A549 treated with DMSO at 1 μM for 4 hours (cell line): ENCODE results near the gene CDKN1C. TPM values are rescaled to one million over a fixed set of nuclear protein-coding genes. Genes with fewer than 3 reads are reported as not detected.

Source experiments
- total RNA-seq: library from RNA; stranded (reverse); fragments of 200-300 nt; extraction: Qiagen RNA extraction; gene quantifications from 5 replicates; pipeline ENCODE4 v1.2.3, GENCODE V29; 2022; ENCODE audit warnings: low read depth

The CDKN1C gene
- 0.58 to 0.76 TPM (median 0.66 TPM) in 5 replicates for total RNA-seq

DNA sequence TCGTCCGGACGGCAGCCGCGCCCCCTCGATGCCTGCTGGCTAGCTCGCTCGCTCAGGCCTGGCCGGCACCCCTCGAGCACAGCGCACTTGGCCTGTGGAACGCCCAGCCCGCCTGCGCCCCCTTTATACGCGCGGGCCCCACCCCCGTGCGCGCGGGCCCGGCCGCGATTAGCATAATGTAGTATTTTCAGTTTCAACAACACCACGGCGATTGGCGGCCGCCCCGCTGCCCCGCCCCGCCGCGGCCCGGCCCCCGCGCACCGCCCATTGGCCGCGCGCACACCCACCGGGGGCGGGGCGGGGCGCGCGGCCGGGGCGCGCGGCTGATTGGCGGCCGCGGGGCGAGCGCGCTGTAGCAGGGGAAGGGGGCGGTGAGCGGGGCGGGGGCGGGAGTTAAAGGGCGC lies at the start of gene CDKN1C:
Gene CDKN1C, minus strand, starts transcription at position 98 of the 404 bp plus-strand sequence. CDS start 319 bp downstream, outside the sequence.

DNA sequence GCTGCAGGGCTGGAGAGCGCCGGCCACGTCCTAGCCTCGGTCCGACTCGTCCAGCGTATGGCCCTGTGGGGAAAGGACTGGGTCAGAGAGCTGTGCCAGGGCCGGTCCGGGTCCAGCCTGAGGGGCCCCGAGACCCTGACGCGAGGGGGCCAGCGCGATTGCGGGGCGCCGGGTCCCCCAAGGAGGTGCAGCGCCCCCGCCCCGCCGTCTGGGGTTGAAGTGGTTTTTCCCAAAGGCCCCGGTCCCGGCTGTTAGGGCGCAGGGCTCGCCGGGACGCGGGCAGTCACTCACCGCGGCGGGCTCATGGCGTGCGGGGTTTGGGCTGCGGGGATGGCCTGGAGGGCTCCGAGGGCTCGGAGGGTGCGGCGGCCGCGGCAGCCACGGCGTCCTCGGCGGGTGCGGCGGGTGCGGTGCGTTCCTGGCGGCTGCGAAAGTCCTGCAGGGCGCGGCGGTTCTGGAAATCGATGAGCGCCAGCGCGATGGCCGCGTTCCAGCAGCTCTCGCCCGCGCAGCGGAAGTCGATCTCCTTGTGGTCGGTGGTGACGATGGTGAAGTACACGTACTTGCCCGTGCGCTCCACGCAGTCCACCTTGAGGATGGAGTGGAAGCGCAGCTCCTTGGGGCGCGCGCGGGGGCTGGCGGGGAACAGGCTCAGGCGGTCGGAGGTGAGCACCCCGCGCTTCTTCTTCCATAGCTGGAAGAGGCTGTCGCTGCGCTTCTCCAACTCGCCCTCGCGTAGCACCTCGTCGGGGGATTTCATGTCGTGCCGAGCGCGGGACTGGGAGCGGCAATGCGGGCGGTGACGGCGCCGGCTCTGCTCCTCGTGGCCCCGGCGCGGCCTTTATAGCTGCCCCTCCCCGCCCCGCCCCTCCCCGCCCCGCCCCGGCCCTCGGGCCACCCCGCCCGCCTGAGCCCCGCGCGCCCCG lies 43.3 kb upstream of the CDKN1C start, which contains the start of gene PHLDA2:
Gene PHLDA2, minus strand, starts transcription at position 816 of the 926 bp plus-strand sequence. Its CDS starts 56 bp downstream, at position 760.

Other genes with a start within 250 kb of the CDKN1C start
- 0.03 to 0.06 TPM (median 0.05 TPM) in 5 replicates for gene KCNQ1OT1, start 185.8 kb downstream of the CDKN1C start, total RNA-seq
- gene PHLDA2, start 43.6 kb upstream of the CDKN1C start, total RNA-seq, result 108 to 163 TPM (median 129 TPM) in 5 replicates
- 107 to 131 TPM (median 127 TPM) in 5 replicates for gene NAP1L4, start 106.6 kb upstream of the CDKN1C start, total RNA-seq
- 57.0 to 66.1 TPM (median 64.4 TPM) in 5 replicates for gene CARS1, start 171.6 kb upstream of the CDKN1C start, total RNA-seq